ENCODE measurements around the gene ANKRD42.

The ANKRD42 gene

GRCh38 chr11:83282084-83282716, 88.7 kb downstream of the ANKRD42 start:
- no peak for TF ChIP-seq CTCF (conservative IDR thresholded peaks at IDR 0.05)
- peak overlapping the region; percentile 91 for H3K27ac ChIP-seq

- peak overlapping the region; percentile 91 for H3K27ac ChIP-seq
- no peak for TF ChIP-seq CTCF (conservative IDR thresholded peaks at IDR 0.05)
Observed at GRCh38 chr11:83284501-83285150, 91.1 kb downstream of the ANKRD42 start.

GRCh38 chr11:83285151-83285770, 91.7 kb downstream of the ANKRD42 start:
- TF ChIP-seq CTCF (conservative IDR thresholded peaks at IDR 0.05) = no peak
- peak overlapping the region; percentile 91 for H3K27ac ChIP-seq

GRCh38 chr11:83285771-83286528, 92.4 kb downstream of the ANKRD42 start, which contains the start of gene CCDC90B:
TSS of gene CCDC90B (minus strand) at chr11:83286367. CDS start at chr11:83285972, 395 bp downstream.
- TF ChIP-seq CTCF (conservative IDR thresholded peaks at IDR 0.05) = peak; percentile 76
- H3K27ac ChIP-seq = peak within 1 kb of the TSS; percentile 91

- TF ChIP-seq CTCF (conservative IDR thresholded peaks at IDR 0.05) = no peak
- no peak overlapping the region for H3K27ac ChIP-seq
Observed at GRCh38 chr11:83287631-83288030, 94.1 kb downstream of the ANKRD42 start.

- peak; percentile 88 for TF ChIP-seq CTCF (conservative IDR thresholded peaks at IDR 0.05)
- H3K27ac ChIP-seq = no peak overlapping the region
Observed at GRCh38 chr11:83292709-83293456, 99.4 kb downstream of the ANKRD42 start.

All from VCaP (cell line).